ENCODE results near the gene MGST3.

The MGST3 gene

DNA sequence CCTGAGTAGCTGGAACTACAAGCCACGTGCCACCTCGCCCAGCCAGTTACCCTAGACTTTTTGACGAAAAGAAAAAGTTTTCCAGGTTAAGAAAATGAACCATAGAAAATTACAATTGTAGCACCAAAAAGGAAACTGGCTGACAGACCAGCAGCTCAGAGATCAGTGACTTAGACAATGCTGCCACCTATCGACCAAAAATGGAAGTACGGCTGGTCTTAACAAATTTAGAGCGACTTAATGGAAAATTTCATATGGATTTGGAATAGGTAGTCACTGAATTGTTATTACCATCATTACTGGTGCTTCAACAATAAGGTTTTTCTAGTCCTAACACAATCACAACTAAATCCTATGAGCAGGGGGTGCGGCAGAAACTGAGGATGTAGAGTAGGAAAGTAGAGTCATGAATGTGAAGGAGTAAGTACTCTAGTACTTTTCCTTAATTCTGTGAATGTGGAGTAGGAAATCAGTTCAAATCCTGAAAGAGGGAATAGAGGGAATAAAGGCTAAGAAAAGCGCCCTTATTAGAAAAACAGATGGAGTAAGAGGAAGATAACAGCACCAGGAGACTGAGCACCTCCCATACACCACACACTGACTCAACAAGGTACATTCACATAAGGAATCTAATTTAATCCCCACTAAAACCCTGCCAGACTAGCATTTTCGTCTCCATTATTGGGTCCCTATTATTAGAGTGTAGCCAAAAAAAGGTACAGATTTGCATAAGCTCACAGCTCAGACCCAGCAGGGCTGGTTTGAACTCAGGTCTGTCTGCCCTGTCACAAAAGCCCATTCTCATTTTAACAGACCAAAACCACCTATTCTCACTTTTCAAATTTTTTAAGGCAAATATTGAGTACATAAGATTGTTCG, 37.9 kb upstream of the MGST3 start:
- peaks cover 34% of the 10 kb centered on the region for H3K27me3 ChIP-seq (ENCODE audit: insufficient read depth, poor library complexity, severe bottlenecking)
- peak; percentile 40 to 63 for DNase-seq (ENCODE audit: low read depth in 1 of 2, low spot score in 1 of 2)
- H3K27ac ChIP-seq (replicated peaks), result no peak overlapping the region
- no peak overlapping the region for H3K4me3 ChIP-seq (replicated peaks; ENCODE audit: insufficient read depth, low read length)
- TF ChIP-seq REST (IDR thresholded peaks at IDR 0.05; ENCODE audit: insufficient replicate concordance, low read depth), result no peak
- TF ChIP-seq CTCF (IDR thresholded peaks at IDR 0.05; ENCODE audit: insufficient read depth, low read length), result peak; percentile 93
- no peak for TF ChIP-seq GABPA (IDR thresholded peaks at IDR 0.05; ENCODE audit: low read depth)
- no peak for TF ChIP-seq SPI1 (IDR thresholded peaks at IDR 0.05; ENCODE audit: borderline replicate concordance, low read depth)

DNA sequence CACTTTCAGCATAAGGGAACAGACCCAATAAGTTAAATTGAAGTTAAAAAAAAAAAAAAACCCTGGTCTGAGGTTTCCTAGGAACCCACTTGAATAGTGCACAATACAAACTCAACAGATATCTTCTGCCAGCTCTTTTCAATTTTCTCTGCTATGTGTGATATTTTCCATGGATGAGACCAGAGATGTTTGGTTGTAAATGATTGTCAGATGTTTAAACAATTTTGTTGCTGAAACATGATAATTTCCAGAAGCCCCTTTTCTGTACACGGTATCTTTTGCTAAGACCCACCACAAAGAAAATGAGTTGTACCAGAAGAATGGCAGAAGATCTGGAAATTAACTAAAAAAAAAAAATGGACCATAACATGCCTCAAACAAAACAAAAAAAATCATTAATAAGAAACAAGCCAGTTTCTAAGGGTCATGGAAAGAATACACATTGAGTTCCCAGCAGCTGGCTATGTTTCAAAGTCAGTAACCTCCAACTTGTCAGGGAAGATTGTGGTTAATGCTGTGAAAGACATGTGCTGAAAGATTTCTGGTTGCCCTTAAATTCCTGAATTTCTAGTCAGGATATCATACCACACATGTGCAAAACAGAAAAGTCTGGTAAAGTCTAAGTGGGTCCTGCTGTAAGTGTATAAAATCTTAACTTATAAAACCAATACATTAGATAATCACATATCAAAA, 35.6 kb upstream of the MGST3 start:
- TF ChIP-seq CTCF (IDR thresholded peaks at IDR 0.05; ENCODE audit: insufficient read depth, low read length) (no peak), REST (IDR thresholded peaks at IDR 0.05; ENCODE audit: insufficient replicate concordance, low read depth) (no peak), SPI1 (IDR thresholded peaks at IDR 0.05; ENCODE audit: borderline replicate concordance, low read depth) (no peak), POLR2AphosphoS5 (IDR thresholded peaks at IDR 0.05; ENCODE audit: low read depth) (no peak), GABPA (IDR thresholded peaks at IDR 0.05; ENCODE audit: low read depth) (no peak)
- H3K4me3 ChIP-seq (replicated peaks; ENCODE audit: insufficient read depth, low read length), result no peak overlapping the region
- no peak for DNase-seq (ENCODE audit: low read depth in 1 of 2, low spot score in 1 of 2)
- H3K27me3 ChIP-seq (ENCODE audit: insufficient read depth, poor library complexity, severe bottlenecking), result peaks cover 24% of the 10 kb centered on the region
- no peak overlapping the region for H3K27ac ChIP-seq (replicated peaks)

DNA sequence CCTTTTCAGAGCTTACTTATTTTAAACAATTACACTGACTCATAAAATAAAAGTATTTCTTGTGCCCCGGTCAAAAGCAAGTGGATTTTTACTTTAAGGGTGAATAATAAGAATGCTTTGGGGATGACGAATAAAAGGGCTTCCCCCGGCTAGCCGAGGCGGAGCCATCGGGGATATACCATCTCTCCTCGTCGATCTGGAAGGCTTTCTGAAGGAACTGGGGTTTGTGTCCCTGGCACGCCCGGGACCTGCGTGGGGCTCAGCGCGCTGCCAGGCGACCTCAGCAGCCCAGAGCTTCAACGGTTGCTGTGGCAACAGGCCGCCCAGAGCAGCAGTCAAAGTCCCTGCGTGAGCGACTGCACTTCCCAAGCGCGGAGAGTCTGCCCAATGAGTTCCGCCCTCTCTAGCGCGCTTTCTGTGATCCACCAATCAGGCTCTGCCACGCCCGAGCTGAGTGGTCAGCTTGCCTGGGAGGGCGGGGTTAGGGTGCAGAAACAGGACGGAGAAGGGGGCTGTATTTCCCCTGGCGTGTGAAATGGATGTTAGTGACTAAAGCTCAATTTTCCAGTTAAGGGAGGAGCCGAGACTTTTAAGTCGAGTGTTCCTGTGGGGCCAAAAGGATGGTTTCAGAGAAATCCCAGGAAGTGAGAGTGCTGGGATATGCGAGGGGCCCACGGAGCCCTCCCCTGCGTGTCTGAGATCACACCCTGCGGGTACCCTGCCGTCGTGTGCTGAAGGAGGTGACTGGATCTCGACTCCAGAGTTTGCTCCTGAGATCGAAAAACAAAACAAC, 33.0 kb upstream of the MGST3 start:
- TF ChIP-seq CTCF (IDR thresholded peaks at IDR 0.05; ENCODE audit: insufficient read depth, low read length) (no peak), SPI1 (IDR thresholded peaks at IDR 0.05; ENCODE audit: borderline replicate concordance, low read depth) (peak; percentile 63; the same call in 1 of the 2 replicates), GABPA (IDR thresholded peaks at IDR 0.05; ENCODE audit: low read depth) (no peak)
- peak overlapping the region; percentile 49 for H3K27ac ChIP-seq (replicated peaks)
- H3K4me3 ChIP-seq (replicated peaks; ENCODE audit: insufficient read depth, low read length), result peak overlapping the region; percentile 50
- peaks cover 21% of the 10 kb centered on the region for H3K27me3 ChIP-seq (ENCODE audit: insufficient read depth, poor library complexity, severe bottlenecking)
- peak; percentile 80 to 92 for DNase-seq (ENCODE audit: low read depth in 1 of 2, low spot score in 1 of 2)

Measured in HL-60 (cell line).